Right atrium auricular region (tissue), 2 donors: ENCODE measurements around the gene RNU5B-1. TPM values are rescaled to one million over a fixed set of nuclear protein-coding genes. Genes with fewer than 3 reads are reported as not detected.

Source experiments
- DNase-seq: peaks from one replicate; pipeline ENCODE4 v3.0.0-alpha.2; 2019; ENCODE audit warnings: low spot score
- H3K27ac ChIP-seq, 2 donors: fragments of 200-600 bp; sonication (generic); 1 replicate in 1 of 2; 2 replicates in 1 of 2; pipeline ENCODE4 v1.5.1; 2016 to 2019
- H3K27me3 ChIP-seq, 2 donors: fragments of 200-600 bp; sonication (generic); one replicate each; pipeline versions ENCODE4 v1.5.1 to v1.6.0; 2017 to 2019
- H3K36me3 ChIP-seq: fragments of 200-600 bp; sonication (generic); one replicate; pipeline ENCODE4 v1.5.1; 2016
- H3K4me1 ChIP-seq, 2 donors: fragments of 200-600 bp; sonication (generic); one replicate each; pipeline versions ENCODE4 v1.5.1 to v1.6.0; 2017 to 2019
- H3K4me3 ChIP-seq, 2 donors: fragments of 200-600 bp; sonication (generic); 1 replicate in 1 of 2; 2 replicates in 1 of 2; pipeline ENCODE4 v1.5.1; 2017 to 2019; ENCODE audit warnings: mild to moderate bottlenecking in 1 of 2, moderate library complexity in 1 of 2
- H3K9me3 ChIP-seq, 2 donors: fragments of 200-600 bp; sonication (generic); one replicate each; pipeline ENCODE4 v1.5.1; 2019
- total RNA-seq, 2 donors: library from RNA; depleted of rRNA; stranded (reverse); fragments of >200 nt; gene quantifications; one replicate each; pipeline ENCODE4 v1.1.0, GENCODE V29; 2016
- TF ChIP-seq, protein P1 (sequence below), 2 donors: fragments of 200-600 bp; sonication (generic); IDR thresholded peaks; one replicate each; pipeline ENCODE4 v1.5.1; 2019; ENCODE audit warnings: antibody characterized with exemption in 2 of 2

RNU5B-1 gene
- total RNA-seq, 2 donors from 2014 or later, result not detected

GRCh38 chr15:65260968-65261367 lies 43.5 kb upstream of the RNU5B-1 start:
- Histone ChIP-seq H3K27me3 (no peaks in the 10 kb centered on the region), H3K9me3 (no peaks in the 10 kb centered on the region), H3K27ac (no peak overlapping the region), H3K4me1 (peaks cover 0 to 5% of the 10 kb centered on the region in 2 donors), H3K36me3 (peaks cover 39% of the 10 kb centered on the region), H3K4me3 (no peak overlapping the region)
- TF ChIP-seq, protein P1, sequence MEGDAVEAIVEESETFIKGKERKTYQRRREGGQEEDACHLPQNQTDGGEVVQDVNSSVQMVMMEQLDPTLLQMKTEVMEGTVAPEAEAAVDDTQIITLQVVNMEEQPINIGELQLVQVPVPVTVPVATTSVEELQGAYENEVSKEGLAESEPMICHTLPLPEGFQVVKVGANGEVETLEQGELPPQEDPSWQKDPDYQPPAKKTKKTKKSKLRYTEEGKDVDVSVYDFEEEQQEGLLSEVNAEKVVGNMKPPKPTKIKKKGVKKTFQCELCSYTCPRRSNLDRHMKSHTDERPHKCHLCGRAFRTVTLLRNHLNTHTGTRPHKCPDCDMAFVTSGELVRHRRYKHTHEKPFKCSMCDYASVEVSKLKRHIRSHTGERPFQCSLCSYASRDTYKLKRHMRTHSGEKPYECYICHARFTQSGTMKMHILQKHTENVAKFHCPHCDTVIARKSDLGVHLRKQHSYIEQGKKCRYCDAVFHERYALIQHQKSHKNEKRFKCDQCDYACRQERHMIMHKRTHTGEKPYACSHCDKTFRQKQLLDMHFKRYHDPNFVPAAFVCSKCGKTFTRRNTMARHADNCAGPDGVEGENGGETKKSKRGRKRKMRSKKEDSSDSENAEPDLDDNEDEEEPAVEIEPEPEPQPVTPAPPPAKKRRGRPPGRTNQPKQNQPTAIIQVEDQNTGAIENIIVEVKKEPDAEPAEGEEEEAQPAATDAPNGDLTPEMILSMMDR (IDR thresholded peaks at IDR 0.05), result no peak
- no peak for DNase-seq

- Histone ChIP-seq H3K9me3 (no peaks in the 10 kb centered on the region), H3K4me1 (peaks cover 0 to 5% of the 10 kb centered on the region in 2 donors), H3K27ac (no peak overlapping the region), H3K27me3 (no peaks in the 10 kb centered on the region), H3K4me3 (no peak overlapping the region), H3K36me3 (peaks cover 39% of the 10 kb centered on the region)
- TF ChIP-seq, protein P1 (IDR thresholded peaks at IDR 0.05), result no peak
- no peak for DNase-seq
Measured at GRCh38 chr15:65263313-65263712, 41.2 kb upstream of the RNU5B-1 start.

DNA sequence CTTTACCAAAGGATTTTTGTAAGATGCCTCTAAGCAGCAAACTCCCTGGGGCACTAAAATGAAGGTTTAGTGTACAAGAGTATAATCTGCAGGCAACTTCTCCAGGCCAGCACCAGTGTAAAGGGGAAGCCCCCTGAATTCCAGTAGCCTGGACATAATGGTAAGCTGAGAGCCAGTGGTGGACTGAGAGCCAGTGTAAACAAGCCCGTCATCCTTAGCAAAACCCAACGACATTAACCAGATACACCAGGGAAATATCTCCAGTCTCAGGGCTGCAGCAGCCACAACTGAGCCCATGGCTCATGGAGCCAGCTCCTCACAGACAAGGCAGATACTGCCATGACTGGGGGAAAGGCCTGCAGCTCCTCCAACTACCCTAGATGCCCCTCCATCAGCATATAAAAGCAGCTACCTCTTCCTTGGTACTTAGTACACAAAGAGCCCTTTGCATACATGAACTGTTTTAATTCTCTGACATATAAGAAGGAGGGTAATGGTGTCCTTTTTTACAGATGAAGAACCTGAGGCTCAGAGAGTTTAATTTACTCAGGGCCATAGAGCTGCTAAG lies 39.5 kb upstream of the RNU5B-1 start:
- Histone ChIP-seq H3K9me3 (no peaks in the 10 kb centered on the region), H3K4me3 (no peak overlapping the region), H3K27me3 (no peaks in the 10 kb centered on the region), H3K27ac (peak overlapping the region in 1 of 2 donors; percentile 18), H3K36me3 (peaks cover 29% of the 10 kb centered on the region), H3K4me1 (peaks cover 0 to 5% of the 10 kb centered on the region in 2 donors)
- DNase-seq, result no peak
- TF ChIP-seq, protein P1 (IDR thresholded peaks at IDR 0.05), result no peak

DNA sequence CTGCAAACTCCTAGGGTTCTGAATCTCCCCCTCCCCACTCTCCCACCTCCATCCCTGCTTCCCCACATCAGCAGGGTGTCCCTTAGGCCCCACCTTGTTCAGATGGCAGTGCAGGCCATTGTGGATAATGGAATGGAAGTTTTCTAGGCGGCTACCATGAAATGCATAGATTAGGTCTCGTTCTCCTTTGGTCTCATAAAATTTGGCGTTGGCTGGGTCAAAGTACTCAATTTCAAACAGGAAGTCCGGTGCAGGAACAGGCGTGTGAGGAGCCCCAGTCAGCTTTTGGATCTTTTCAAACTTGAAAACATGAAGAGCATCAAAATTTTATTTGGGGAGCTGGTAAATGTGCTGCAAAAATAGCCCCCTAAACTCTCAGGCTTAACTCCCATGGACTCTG lies 38.0 kb upstream of the RNU5B-1 start:
- Histone ChIP-seq H3K27me3 (no peaks in the 10 kb centered on the region), H3K4me1 (peaks cover 0 to 10% of the 10 kb centered on the region in 2 donors), H3K4me3 (no peak overlapping the region), H3K27ac (no peak overlapping the region), H3K36me3 (peaks cover 23% of the 10 kb centered on the region), H3K9me3 (no peaks in the 10 kb centered on the region)
- DNase-seq, result no peak
- TF ChIP-seq, protein P1 (IDR thresholded peaks at IDR 0.05), result no peak

DNA sequence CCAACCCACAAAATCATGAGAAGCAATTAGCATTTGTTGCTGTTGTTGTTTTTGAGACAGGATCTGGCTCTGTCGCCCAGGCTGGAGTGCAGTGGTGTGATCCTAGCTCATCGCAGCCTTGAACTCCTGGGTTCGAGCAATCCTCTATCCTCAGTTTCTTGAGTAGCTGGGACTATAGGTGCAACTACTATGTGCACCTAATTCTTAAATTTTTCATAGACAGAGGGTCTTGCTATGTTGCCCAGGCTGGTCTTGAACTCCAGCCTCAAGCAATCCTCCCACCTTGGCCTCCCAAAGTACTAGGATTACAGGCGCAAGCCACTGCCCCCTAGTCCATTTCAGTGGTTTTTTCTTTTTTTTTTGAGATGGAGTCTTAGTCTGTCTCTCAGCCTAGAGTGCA lies 36.1 kb upstream of the RNU5B-1 start:
- H3K27me3 ChIP-seq, result no peaks in the 10 kb centered on the region
- H3K27ac ChIP-seq, result no peak overlapping the region
- DNase-seq, result no peak
- no peak overlapping the region for H3K4me3 ChIP-seq
- H3K4me1 ChIP-seq, result peaks cover 0 to 24% of the 10 kb centered on the region in 2 donors
- TF ChIP-seq, protein P1 (IDR thresholded peaks at IDR 0.05), result no peak
- peaks cover 12% of the 10 kb centered on the region for H3K36me3 ChIP-seq
- H3K9me3 ChIP-seq, result no peaks in the 10 kb centered on the region
